Esophagus mucosa (tissue), 1 donor: Measurements from ENCODE around the gene YPEL1. TPM values are rescaled to one million over a fixed set of nuclear protein-coding genes. Genes with fewer than 3 reads are reported as not detected.

Source experiments
- ATAC-seq: fragments of 200-7000 bp; cut with Tn5 transposase; one replicate; pipeline ENCODE4 v1.9.1; 2020
- total RNA-seq: library from RNA; stranded (reverse); gene quantifications from one replicate; pipeline ENCODE4 v1.2.4, GENCODE V29; 2023
- donor health status: DM: yes; HTN: yes; CAD: no.

The YPEL1 gene
- 0.36 TPM for total RNA-seq

GRCh38 chr22:21735200-21736083 is at the start of gene YPEL1:
YPEL1 (minus strand) TSS chr22:21735794; CDS start chr22:21710744, 25,050 bp downstream.
- peak; percentile 97 for ATAC-seq

- ATAC-seq, result no peak
Measured at GRCh38 chr22:21780259-21780658, 44.7 kb upstream of the YPEL1 start.

- ATAC-seq, result no peak
Measured at GRCh38 chr22:21779444-21779843, 43.9 kb upstream of the YPEL1 start.

- ATAC-seq, result peak; percentile 32
Measured at GRCh38 chr22:21778705-21779363, 43.2 kb upstream of the YPEL1 start.

- no peak for ATAC-seq
Measured at GRCh38 chr22:21771631-21771976, 36.0 kb upstream of the YPEL1 start.

- no peak for ATAC-seq
Measured at GRCh38 chr22:21768435-21768834, 32.8 kb upstream of the YPEL1 start.

GRCh38 chr22:21766691-21767462 is 31.3 kb upstream of the YPEL1 start:
- ATAC-seq, result no peak

- ATAC-seq, result no peak
Measured at GRCh38 chr22:21765909-21766529, 30.4 kb upstream of the YPEL1 start.

- no peak for ATAC-seq
Measured at GRCh38 chr22:21764038-21764804, 28.6 kb upstream of the YPEL1 start.

GRCh38 chr22:21762712-21763581 is 27.4 kb upstream of the YPEL1 start:
- peak; percentile 38 for ATAC-seq

- ATAC-seq, result peak; percentile 24
Measured at GRCh38 chr22:21761994-21762680, 26.5 kb upstream of the YPEL1 start.

GRCh38 chr22:21761086-21761485 is 25.5 kb upstream of the YPEL1 start:
- ATAC-seq, result no peak

- no peak for ATAC-seq
Measured at GRCh38 chr22:21760640-21761039, 25.0 kb upstream of the YPEL1 start.

GRCh38 chr22:21759646-21760376 is 24.2 kb upstream of the YPEL1 start:
- no peak for ATAC-seq

- ATAC-seq, result no peak
Measured at GRCh38 chr22:21759093-21759492, 23.5 kb upstream of the YPEL1 start.

GRCh38 chr22:21758091-21758864 is 22.7 kb upstream of the YPEL1 start:
- no peak for ATAC-seq

GRCh38 chr22:21755851-21756284 is 20.3 kb upstream of the YPEL1 start:
- no peak for ATAC-seq

- ATAC-seq, result peak; percentile 41
Measured at GRCh38 chr22:21754523-21754922, 18.9 kb upstream of the YPEL1 start.
